GM12872 (cell line): Measurements from ENCODE around the gene SETD1A.

Experiments used
- CTCF ChIP-seq: IDR thresholded peaks from 3 replicates; pipeline ENCODE4 v1.5.1; 2011; ENCODE audit warnings: low read depth, mild to moderate bottlenecking, low read length, moderate library complexity; ENCODE audit not compliant: insufficient read depth

Gene SETD1A

GRCh38 chr16:30934827-30935557 is 22.6 kb upstream of the SETD1A start:
- peak; percentile 75 for TF ChIP-seq CTCF

GRCh38 chr16:30937692-30938091 is 19.9 kb upstream of the SETD1A start:
- TF ChIP-seq CTCF: no peak

GRCh38 chr16:30941600-30942425 is 15.7 kb upstream of the SETD1A start:
- TF ChIP-seq CTCF: peak; percentile 99

- TF ChIP-seq CTCF: no peak
Measured at GRCh38 chr16:30942426-30942806, 15.1 kb upstream of the SETD1A start.

- TF ChIP-seq CTCF: no peak
Measured at GRCh38 chr16:30944352-30944751, 13.2 kb upstream of the SETD1A start.

- no peak for TF ChIP-seq CTCF
Measured at GRCh38 chr16:30946671-30947540, 10.6 kb upstream of the SETD1A start.

GRCh38 chr16:30947541-30947858 is 10.1 kb upstream of the SETD1A start:
- TF ChIP-seq CTCF: no peak
